ENCODE results near the gene GNAZ. TPM values are rescaled to one million over a fixed set of nuclear protein-coding genes. Genes with fewer than 3 reads are reported as not detected.

The GNAZ gene
- total RNA-seq, 4 donors from 2014 or later, result 0.64 to 9.9 (median 2.6) TPM

DNA sequence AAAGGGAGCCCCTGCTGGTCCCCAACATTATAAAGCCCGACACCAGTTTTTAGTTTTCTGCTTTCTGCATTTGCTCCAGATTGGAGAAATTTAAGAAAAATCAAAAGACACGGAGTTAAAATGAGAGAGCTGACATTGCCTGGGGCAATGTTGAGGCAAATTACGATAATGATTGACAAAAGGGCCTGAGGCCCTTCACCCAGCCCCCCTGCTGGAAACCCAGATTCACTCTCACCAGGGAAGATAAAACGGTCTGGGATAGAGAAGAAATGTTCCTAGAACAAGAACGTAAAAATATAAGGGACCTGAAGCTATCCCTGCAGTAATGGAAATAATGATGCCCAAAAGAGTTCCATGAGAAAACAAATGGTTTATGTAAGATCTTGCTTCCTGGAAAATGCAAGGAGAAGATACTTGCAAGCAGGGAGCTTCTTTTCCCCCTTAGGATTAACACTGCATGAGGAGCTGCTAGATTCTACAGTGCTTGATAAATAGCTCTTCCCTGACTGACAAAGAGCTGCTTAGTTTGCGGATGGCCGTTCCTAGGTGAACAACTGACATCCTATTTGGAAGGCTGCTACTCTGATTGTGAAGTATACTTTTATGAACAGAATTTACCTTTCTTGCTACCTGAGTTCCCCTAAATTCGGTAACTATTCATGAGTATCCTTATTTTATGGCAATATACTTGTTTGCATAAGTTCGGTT lies 40.6 kb upstream of the GNAZ start:
- 59 to 66% methylated on average over 8 to 9 of the region's 9 CpGs for WGBS, 2 donors
- TF ChIP-seq, protein P1, sequence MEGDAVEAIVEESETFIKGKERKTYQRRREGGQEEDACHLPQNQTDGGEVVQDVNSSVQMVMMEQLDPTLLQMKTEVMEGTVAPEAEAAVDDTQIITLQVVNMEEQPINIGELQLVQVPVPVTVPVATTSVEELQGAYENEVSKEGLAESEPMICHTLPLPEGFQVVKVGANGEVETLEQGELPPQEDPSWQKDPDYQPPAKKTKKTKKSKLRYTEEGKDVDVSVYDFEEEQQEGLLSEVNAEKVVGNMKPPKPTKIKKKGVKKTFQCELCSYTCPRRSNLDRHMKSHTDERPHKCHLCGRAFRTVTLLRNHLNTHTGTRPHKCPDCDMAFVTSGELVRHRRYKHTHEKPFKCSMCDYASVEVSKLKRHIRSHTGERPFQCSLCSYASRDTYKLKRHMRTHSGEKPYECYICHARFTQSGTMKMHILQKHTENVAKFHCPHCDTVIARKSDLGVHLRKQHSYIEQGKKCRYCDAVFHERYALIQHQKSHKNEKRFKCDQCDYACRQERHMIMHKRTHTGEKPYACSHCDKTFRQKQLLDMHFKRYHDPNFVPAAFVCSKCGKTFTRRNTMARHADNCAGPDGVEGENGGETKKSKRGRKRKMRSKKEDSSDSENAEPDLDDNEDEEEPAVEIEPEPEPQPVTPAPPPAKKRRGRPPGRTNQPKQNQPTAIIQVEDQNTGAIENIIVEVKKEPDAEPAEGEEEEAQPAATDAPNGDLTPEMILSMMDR (IDR thresholded peaks at IDR 0.05), result no peak
- no peak for TF ChIP-seq POLR2A (IDR thresholded peaks at IDR 0.05)
- DNase-seq, result no peak
- Histone ChIP-seq H3K9me3 (no peaks in the 10 kb centered on the region), H3K4me1 (no peaks in the 10 kb centered on the region), H3K27ac (no peak overlapping the region), H3K36me3 (no peaks in the 10 kb centered on the region), H3K4me3 (no peak overlapping the region), H3K27me3 (no peaks in the 10 kb centered on the region)
- intact Hi-C loops (cut with DNase I), result no loop called here

DNA sequence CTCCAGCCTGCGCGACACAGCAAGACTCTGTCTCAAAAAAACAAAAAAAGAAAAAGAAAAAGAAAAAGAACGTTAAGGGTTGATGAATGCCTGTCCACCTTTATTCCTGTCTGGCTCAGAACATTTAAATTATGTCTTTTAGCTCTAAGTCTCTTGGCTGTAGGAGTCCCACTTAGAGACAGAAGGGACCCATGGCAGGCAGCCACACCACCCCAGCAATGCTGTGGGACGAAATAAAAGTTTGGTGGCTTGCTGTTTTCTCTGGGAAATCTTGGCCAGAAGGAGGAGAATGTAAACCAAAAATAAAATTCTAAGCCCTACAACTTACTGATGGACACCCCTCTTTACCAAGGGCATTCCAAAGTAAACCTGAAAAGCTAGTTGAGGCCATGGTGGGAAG lies 38.9 kb upstream of the GNAZ start:
- no peak for DNase-seq
- no peak overlapping the region for H3K4me3 ChIP-seq
- H3K9me3 ChIP-seq, result no peaks in the 10 kb centered on the region
- H3K27ac ChIP-seq, result no peak overlapping the region
- H3K27me3 ChIP-seq, result peaks cover 0 to 9% (median 0%) of the 10 kb centered on the region in 4 donors
- intact Hi-C loops (cut with DNase I), result no loop called here
- no peaks in the 10 kb centered on the region for H3K36me3 ChIP-seq
- H3K4me1 ChIP-seq, result no peaks in the 10 kb centered on the region
- 74 to 83% methylated on average over 3 to 4 of the region's 4 CpGs for WGBS, 2 donors
- TF ChIP-seq POLR2A (IDR thresholded peaks at IDR 0.05), result no peak
- TF ChIP-seq, protein P1 (IDR thresholded peaks at IDR 0.05), result no peak

DNA sequence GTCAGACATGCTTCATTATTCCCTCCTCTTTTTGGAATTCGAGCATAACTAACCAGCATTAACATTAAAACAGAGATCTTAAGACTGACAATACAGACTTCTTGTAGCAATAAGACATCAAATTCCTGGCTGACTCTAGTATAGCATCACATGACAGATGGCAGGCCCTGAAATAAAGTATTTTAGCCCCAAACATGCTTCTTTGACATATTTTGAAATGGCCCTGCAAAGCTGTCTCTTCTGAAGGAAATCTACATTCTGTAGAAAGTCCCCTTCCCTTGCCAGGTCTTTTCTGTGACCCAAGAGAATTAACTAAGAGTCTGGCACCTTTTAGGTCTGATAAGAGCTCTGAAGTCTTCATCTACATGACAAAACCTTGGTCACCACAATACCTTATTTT lies 38.5 kb upstream of the GNAZ start:
- WGBS, 2 donors, result 55 to 90% methylated on average over 1 of the region's 1 CpG
- intact Hi-C loops (cut with DNase I), result no loop called here

DNA sequence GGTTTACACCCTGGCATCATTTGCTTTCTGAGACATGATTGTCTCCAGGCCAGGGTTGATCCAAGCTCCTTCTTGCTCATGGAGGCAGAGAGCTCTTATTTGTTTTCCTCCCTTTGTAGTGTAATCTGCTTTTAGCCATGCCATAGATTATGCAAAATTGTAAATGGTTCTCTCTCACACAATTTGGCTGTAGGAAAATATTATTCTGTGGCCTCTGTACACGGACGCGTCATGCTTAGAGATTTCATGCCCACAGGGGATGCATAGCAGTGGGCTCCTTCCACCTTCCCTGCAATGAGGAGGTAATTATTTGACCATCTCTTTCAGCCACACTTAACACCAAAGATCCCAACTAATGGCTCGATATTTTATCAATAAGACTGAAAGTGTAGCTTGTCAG lies 37.7 kb upstream of the GNAZ start:
- intact Hi-C loops (cut with DNase I), result no loop called here
- no peak overlapping the region for H3K27ac ChIP-seq
- DNase-seq, result no peak
- no peaks in the 10 kb centered on the region for H3K36me3 ChIP-seq
- H3K4me3 ChIP-seq, result no peak overlapping the region
- no peaks in the 10 kb centered on the region for H3K4me1 ChIP-seq
- no peaks in the 10 kb centered on the region for H3K9me3 ChIP-seq
- WGBS, 2 donors, result 74 to 88% methylated on average over 4 of the region's 4 CpGs
- H3K27me3 ChIP-seq, result peaks cover 0 to 16% (median 0%) of the 10 kb centered on the region in 4 donors
- no peak for TF ChIP-seq POLR2A (IDR thresholded peaks at IDR 0.05)
- TF ChIP-seq, protein P1 (IDR thresholded peaks at IDR 0.05), result no peak

More for the DNA sequence above, 38.5 kb upstream of the GNAZ start:
- Histone ChIP-seq H3K4me3 (no peak overlapping the region), H3K9me3 (no peaks in the 10 kb centered on the region), H3K4me1 (no peaks in the 10 kb centered on the region), H3K27ac (no peak overlapping the region), H3K27me3 (peaks cover 0 to 9% (median 0%) of the 10 kb centered on the region in 4 donors), H3K36me3 (no peaks in the 10 kb centered on the region)
- no peak for DNase-seq
- no peak for TF ChIP-seq POLR2A (IDR thresholded peaks at IDR 0.05)
- TF ChIP-seq, protein P1 (IDR thresholded peaks at IDR 0.05), result no peak

DNA sequence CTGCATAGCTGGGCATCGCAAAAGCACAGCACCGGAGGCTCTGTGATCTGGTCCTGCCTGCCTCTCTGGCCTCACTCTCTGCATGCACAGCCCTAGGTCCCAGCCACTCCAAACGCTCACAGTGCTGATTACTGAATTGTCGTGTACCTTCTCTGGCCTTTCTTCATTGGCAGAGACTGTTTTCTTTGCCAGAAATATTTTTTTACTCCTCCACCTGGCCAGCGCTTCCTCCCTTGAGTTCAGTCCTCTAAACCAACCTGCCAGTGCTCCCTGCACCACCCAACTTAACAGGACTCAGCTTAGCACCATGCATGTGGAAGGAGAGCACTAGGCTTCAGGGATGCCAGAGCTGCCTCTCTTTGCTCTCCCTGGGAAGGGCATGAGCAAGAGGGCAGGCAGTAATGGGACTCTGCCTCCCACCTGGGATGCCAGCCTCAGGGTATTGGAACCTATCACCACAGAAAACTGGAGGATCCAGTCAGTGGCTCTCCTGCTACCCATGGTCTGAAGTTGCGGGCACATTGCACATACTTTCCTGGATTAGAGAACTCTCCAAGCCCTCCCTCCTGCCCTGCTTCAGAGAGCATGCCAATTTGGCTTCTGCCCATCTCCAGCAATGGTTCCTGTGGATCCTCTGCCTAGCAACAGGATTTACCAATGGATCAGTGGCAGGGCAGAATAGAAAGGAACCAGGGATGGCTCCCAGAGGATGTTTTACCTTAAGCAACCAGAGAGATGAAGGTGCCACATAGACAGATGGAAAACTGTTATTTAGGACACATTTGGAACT lies 37.0 kb upstream of the GNAZ start:
- intact Hi-C loops (cut with DNase I), result no loop called here
- DNase-seq, result no peak
- no peak for TF ChIP-seq POLR2A (IDR thresholded peaks at IDR 0.05)
- TF ChIP-seq, protein P1 (IDR thresholded peaks at IDR 0.05), result no peak

More for the DNA sequence above, 37.0 kb upstream of the GNAZ start:
- Histone ChIP-seq H3K4me3 (no peak overlapping the region), H3K27me3 (peaks cover 0 to 23% (median 0%) of the 10 kb centered on the region in 4 donors), H3K36me3 (no peaks in the 10 kb centered on the region), H3K9me3 (no peaks in the 10 kb centered on the region), H3K4me1 (no peaks in the 10 kb centered on the region), H3K27ac (no peak overlapping the region)
- WGBS, 2 donors, result 59 to 76% methylated on average over 6 of the region's 6 CpGs

All from esophagus squamous epithelium (tissue), 5 donors.